ENCODE measurements around the gene SDK1. TPM values are rescaled to one million over a fixed set of nuclear protein-coding genes. Genes with fewer than 3 reads are reported as not detected.

SDK1 gene
- total RNA-seq, 4 donors from 2014 or later, result 3.7 to 80.9 (median 13.1) TPM

DNA sequence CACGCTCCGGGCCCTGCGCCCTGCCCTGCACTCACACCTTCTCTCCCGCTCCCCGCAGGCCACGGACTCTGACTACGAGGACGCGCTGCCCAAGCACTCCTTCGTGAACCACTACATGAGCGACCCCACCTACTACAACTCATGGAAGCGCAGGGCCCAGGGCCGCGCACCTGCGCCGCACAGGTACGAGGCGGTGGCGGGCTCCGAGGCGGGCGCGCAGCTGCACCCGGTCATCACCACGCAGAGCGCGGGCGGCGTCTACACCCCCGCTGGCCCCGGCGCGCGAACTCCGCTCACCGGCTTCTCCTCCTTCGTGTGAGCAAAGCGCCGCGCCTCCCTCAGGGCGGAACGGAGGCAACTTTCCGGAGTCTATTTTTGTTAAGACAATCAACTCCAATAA, 964.0 kb downstream of the SDK1 start:
- Histone ChIP-seq H3K27me3 (no peaks in the 10 kb centered on the region), H3K4me3 (no peak overlapping the region), H3K36me3 (no peaks in the 10 kb centered on the region), H3K4me1 (no peaks in the 10 kb centered on the region), H3K9me3 (no peaks in the 10 kb centered on the region), H3K27ac (no peak overlapping the region)
- peak in 1 of 3 donors; percentile 32 for DNase-seq
- TF ChIP-seq, protein P1, sequence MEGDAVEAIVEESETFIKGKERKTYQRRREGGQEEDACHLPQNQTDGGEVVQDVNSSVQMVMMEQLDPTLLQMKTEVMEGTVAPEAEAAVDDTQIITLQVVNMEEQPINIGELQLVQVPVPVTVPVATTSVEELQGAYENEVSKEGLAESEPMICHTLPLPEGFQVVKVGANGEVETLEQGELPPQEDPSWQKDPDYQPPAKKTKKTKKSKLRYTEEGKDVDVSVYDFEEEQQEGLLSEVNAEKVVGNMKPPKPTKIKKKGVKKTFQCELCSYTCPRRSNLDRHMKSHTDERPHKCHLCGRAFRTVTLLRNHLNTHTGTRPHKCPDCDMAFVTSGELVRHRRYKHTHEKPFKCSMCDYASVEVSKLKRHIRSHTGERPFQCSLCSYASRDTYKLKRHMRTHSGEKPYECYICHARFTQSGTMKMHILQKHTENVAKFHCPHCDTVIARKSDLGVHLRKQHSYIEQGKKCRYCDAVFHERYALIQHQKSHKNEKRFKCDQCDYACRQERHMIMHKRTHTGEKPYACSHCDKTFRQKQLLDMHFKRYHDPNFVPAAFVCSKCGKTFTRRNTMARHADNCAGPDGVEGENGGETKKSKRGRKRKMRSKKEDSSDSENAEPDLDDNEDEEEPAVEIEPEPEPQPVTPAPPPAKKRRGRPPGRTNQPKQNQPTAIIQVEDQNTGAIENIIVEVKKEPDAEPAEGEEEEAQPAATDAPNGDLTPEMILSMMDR (IDR thresholded peaks at IDR 0.05), result no peak
- TF ChIP-seq POLR2A (IDR thresholded peaks at IDR 0.05), result no peak

DNA sequence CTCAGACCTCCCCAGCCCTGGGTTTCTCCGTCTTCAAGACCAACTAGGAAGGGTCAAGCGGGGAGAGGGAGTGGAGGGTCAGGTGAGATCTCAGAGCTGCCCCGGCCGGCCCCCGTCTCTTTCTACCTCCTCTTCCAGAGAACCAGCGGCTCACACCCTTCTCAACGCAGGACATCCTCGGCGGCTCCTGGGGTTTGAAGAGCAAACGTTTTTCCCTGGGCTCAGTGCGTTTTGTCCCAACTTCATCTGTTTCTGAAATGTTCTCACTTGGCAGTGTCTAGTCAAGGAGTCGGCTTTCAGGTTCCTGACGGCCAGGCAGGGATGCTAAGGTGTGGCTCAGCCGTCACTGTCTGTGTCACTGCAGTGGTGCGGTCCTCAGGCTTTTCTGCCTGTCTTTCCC, 964.6 kb downstream of the SDK1 start:
- peak in 1 of 3 donors; percentile 19 for DNase-seq
- Histone ChIP-seq H3K4me1 (no peaks in the 10 kb centered on the region), H3K9me3 (no peaks in the 10 kb centered on the region), H3K27ac (no peak overlapping the region), H3K36me3 (no peaks in the 10 kb centered on the region), H3K4me3 (no peak overlapping the region), H3K27me3 (no peaks in the 10 kb centered on the region)
- TF ChIP-seq, protein P1 (IDR thresholded peaks at IDR 0.05), result no peak
- TF ChIP-seq POLR2A (IDR thresholded peaks at IDR 0.05), result no peak

DNA sequence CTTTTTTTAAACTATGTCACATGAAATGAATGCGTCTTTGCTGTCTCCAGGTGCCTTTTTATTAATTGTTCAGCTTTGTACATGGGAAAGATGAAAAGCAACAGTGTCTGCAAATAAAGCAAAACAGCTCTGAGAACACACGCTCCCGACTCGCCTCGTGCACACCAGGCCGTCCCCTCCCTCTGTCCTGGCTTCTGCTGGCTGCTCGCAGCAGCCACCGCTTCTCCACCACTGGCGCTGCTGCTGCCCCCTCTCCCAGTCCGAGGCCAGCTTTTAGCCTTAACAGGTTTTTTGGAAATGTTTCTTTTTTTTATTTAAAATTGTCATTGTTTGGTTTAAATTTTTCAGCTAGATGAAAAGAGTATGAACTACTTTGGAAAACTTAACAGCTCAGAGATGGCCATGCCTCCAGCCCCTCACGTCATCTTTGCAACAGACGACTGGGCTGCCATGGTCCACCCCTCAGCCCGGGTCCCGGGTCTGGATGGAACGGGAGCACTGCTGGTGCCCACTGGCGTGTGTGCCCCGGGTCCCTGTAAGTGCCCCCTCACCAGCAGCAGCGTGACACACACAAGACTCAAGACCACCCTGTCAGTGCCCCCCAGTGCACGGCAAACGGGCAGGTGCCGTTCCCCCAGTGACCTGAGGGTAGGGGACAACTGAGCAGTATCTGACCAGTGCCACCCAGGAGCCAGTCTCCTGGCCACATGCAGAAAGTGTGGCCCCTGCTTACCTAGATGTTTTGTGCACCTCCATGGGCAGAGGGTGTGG, 965.4 kb downstream of the SDK1 start:
- no peaks in the 10 kb centered on the region for H3K27me3 ChIP-seq
- no peak overlapping the region for H3K27ac ChIP-seq
- H3K9me3 ChIP-seq, result no peaks in the 10 kb centered on the region
- H3K4me3 ChIP-seq, result no peak overlapping the region
- no peaks in the 10 kb centered on the region for H3K36me3 ChIP-seq
- TF ChIP-seq POLR2A (IDR thresholded peaks at IDR 0.05), result no peak
- TF ChIP-seq, protein P1 (IDR thresholded peaks at IDR 0.05), result no peak
- no peaks in the 10 kb centered on the region for H3K4me1 ChIP-seq
- peak in 1 of 3 donors; percentile 36 for DNase-seq

DNA sequence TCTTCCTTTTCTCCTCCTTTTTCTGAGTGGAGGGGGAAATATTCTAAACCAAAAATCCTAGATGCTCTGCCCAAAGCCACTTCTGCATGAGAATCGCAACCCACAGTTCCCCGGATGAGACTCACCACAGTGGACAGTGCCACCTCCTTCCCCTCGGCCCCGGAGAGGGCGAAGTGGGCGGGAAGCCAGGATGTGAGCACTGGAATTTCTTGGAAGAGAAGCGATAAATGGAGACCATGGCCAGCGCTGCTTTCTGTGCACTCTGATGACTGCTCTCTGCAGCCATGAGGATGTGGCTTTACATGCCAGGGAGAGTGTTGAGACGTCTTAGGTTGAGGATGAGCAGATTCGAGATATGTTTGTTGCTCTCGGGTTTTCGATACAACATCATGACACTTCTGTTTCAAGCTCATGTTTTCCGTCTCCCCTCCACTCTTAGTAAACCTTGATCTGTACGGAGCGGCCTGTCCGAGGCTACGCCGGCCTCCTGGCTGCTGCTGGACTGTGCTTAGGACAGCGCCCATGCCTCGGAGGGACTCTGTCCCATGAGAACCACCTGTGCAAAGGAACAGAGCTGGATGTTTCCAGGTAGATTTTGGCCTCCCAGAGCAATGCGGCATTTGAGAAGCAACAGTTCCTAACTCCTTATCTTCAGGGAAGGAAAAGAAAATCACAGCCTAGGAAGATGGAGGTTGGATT, 966.4 kb downstream of the SDK1 start:
- TF ChIP-seq, protein P1 (IDR thresholded peaks at IDR 0.05), result no peak
- no peak for TF ChIP-seq POLR2A (IDR thresholded peaks at IDR 0.05)
- Histone ChIP-seq H3K9me3 (no peaks in the 10 kb centered on the region), H3K4me1 (no peaks in the 10 kb centered on the region), H3K27me3 (no peaks in the 10 kb centered on the region), H3K36me3 (no peaks in the 10 kb centered on the region), H3K27ac (no peak overlapping the region), H3K4me3 (no peak overlapping the region)
- DNase-seq, result peak in 1 of 3 donors; percentile 38

DNA sequence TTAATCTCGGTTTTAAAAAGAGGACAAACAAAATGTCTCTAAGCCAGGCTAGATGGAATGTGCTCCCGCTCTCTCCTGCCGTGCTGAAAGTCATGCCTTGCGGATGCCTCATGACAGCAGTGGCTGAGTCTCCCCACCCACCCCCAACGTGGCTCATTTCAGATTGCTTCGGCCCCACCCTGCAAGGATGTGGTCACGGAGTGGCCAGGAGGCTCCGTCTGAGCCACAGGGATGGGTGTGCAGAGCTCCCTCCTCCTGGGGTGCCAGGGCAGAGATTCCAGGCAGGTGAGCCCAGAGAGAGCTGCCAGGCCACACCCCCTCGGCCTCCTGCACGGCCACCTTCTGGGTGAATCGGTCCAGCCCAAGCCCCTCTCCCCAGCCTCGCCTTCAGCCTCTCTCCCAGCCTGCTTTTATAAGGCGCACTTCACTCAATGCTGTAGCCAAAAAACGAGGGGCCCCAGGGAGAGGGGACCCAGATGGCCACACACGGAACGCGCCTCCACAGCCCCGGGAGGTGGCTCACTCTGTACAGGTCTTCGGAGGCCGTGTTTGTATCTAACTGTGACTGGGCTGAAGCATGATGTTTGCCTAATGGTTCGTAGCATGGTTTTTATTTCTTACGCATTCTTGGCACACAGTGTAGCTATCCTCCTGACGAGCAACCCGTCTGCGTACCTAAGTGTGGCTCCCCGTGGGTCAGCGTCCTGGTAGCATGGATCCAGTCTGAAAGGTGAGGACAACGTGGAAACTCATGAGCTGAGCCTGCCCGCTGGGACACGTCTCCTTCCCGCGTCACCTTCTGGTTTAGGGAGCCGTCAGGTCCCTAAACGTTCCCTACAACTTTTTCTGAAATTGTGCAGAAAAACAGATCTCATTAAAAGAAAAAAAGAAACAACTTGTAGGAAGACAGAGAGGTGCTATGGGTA, 967.3 kb downstream of the SDK1 start:
- H3K27ac ChIP-seq, result no peak overlapping the region
- no peaks in the 10 kb centered on the region for H3K36me3 ChIP-seq
- H3K27me3 ChIP-seq, result no peaks in the 10 kb centered on the region
- H3K9me3 ChIP-seq, result no peaks in the 10 kb centered on the region
- H3K4me1 ChIP-seq, result no peaks in the 10 kb centered on the region
- TF ChIP-seq, protein P1 (IDR thresholded peaks at IDR 0.05), result no peak
- H3K4me3 ChIP-seq, result no peak overlapping the region
- DNase-seq, result no peak
